ENCODE results near the gene CCDC88C. TPM values are rescaled to one million over a fixed set of nuclear protein-coding genes. Genes with fewer than 3 reads are reported as not detected.
"Not testable (repeated sequence)": the region's sequence is repeated elsewhere in the genome, so short reads cannot be mapped to it uniquely, and the experiment has no call there.

The CCDC88C gene
- total RNA-seq, 2 experiments from 2014 or later, result 83.6 to 87.8 TPM

DNA sequence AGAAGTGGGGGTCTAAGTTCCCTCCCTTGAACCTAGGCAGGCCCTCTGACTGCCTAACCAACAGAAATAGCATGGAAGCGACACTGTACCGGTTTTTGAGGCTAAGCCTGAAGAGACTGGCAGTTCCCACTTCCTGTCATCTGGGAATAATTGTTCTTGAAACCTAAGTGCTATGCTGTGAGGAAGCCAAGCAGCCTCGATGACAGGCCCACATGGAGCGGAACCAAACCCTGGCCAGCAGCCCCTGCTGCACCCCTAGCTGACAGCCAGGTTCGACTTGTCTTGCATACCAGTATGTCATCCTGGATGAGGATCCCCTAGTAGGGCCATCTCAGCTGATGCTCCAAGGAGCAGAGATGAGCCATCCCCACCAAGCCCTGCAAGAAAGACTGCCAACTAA is 166.7 kb downstream of the CCDC88C start:
- CTCF ChIA-PET, result interaction anchor here (1.2 to 4.9 kb wide), 2 partner anchors 28 to 74 kb away, joined by 3 to 32 read pairs; no protein-coding TSS in a partner anchor
- Mint-ChIP-seq H3K4me3 (no peak overlapping the region), H3K4me1 (ENCODE audit: low read depth) (peaks cover 82% of the 10 kb centered on the region), H3K27ac (peak overlapping the region; percentile 93), H3K27me3 (peaks cover 1% of the 10 kb centered on the region), H3K9me3 (peaks cover 6% of the 10 kb centered on the region), H3K36me3 (ENCODE audit: low read depth) (peaks cover 39% of the 10 kb centered on the region)
- no peak for DNase-seq
- TF ChIP-seq, protein P1, sequence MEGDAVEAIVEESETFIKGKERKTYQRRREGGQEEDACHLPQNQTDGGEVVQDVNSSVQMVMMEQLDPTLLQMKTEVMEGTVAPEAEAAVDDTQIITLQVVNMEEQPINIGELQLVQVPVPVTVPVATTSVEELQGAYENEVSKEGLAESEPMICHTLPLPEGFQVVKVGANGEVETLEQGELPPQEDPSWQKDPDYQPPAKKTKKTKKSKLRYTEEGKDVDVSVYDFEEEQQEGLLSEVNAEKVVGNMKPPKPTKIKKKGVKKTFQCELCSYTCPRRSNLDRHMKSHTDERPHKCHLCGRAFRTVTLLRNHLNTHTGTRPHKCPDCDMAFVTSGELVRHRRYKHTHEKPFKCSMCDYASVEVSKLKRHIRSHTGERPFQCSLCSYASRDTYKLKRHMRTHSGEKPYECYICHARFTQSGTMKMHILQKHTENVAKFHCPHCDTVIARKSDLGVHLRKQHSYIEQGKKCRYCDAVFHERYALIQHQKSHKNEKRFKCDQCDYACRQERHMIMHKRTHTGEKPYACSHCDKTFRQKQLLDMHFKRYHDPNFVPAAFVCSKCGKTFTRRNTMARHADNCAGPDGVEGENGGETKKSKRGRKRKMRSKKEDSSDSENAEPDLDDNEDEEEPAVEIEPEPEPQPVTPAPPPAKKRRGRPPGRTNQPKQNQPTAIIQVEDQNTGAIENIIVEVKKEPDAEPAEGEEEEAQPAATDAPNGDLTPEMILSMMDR (IDR thresholded peaks at IDR 0.05), result no peak
- intact Hi-C loops (cut with micrococcal nuclease), result no loop called here
- no peak for ATAC-seq
- POLR2A ChIA-PET, result interaction anchor here (1.1 to 10.7 kb wide), 6 partner anchors 6 to 23 kb away, joined by 3 to 103 read pairs (median 15); partner anchors contain the start of gene GPR68

DNA sequence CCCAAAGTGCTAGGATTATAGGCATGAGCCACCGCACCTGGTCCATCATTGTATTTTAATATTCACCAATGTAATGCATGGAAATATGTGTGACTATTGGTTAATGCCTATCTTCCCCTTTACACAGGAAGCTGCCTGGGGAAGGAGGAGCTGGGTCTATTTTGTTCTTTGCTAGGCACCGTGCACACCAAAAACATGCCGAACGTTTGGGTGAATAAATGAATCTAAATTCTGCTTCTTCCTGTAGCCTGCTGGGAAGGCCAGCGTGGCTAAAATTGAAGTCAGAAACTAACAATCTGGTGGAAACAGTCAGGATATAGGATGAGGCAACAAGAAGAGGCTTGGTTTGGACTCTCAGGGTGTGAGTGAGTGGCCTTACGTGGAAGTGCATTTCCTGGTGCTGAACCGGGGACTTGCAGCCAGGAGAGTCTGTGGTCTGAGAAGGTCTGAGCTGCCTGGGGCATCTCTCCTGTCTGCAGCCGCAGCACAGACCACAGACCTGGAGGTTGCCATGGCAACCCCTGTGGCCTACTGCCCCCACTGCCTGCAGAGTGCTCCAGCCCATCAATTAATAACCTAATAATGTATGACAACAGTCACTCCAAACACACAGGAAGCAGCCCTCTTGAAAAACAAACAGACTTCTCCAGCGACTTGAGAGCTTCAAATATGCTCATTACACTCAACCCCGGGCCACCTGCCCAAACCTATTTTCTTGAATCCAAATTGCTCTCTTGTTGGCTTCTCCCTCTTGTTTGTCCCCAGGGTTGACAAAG is 167.6 kb downstream of the CCDC88C start:
- peak overlapping the region; percentile 54 for H3K4me3 Mint-ChIP-seq
- H3K27me3 Mint-ChIP-seq, result peaks cover under 1% of the 10 kb centered on the region
- TF ChIP-seq, protein P1 (IDR thresholded peaks at IDR 0.05), result no peak
- peaks cover 46% of the 10 kb centered on the region for H3K36me3 Mint-ChIP-seq (ENCODE audit: low read depth)
- DNase-seq (peak; percentile 70), ATAC-seq (peak; percentile 11)
- H3K9me3 Mint-ChIP-seq, result peaks cover 6% of the 10 kb centered on the region
- ChIA-PET POLR2A (interaction anchor here (1.1 to 2.4 kb wide), 7 partner anchors 8 to 26 kb away, joined by 3 to 28 read pairs (median 4); no protein-coding TSS in a partner anchor), CTCF (interaction anchor here (1.3 to 4.9 kb wide), 4 partner anchors 23 to 76 kb away, joined by 3 to 32 read pairs (median 8); no protein-coding TSS in a partner anchor)
- peak overlapping the region; percentile 93 for H3K27ac Mint-ChIP-seq
- peaks cover 84% of the 10 kb centered on the region for H3K4me1 Mint-ChIP-seq (ENCODE audit: low read depth)
- intact Hi-C loops (cut with micrococcal nuclease), result no loop called here

DNA sequence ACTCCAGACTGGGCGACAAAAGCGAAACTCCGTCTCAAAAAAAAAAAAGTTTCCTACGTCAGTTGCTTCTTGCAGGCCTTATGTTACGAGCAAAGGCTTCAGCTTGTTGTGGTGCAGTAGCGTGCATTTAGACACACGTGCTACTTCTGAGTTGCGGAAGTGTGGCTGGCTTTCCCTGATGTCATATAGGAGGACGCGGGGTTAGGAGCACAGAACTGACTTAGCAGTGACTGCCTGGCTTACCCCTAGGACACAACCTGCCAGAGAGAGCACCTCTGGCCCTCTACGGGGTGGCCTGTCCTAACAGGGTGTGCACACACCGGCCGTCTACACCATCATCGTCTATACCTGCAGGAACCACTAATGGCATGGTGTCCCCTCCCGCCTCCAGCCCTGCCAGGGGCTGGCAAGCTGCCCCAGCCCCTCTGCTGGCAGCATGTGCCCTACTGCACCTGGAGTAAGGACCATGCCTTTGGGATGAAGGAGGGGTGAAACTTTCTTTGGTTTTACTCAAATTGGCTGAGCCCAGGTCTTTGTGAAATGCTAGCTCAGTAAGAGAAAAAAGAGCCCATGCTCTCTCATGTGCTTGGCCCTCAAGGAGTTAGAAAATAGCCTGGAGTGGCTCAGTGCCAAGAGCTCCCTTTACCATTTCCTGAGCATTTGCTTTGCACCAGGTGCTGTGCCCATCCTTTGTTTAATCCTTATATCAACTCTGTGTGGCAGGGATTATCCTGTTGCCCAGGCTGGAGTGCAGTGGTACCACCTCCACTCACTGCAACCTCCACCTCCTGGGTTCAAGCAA is 171.4 kb downstream of the CCDC88C start:
- TF ChIP-seq, protein P1 (IDR thresholded peaks at IDR 0.05), result no peak
- H3K27me3 Mint-ChIP-seq, result no peaks in the 10 kb centered on the region
- H3K27ac Mint-ChIP-seq, result peak overlapping the region; percentile 97
- peak overlapping the region; percentile 80 for H3K4me3 Mint-ChIP-seq
- intact Hi-C loops (cut with micrococcal nuclease), result loop anchor here (1.0 kb wide), 1 partner anchor 18 kb away; no protein-coding TSS in a partner anchor
- DNase-seq (peak; percentile 89), ATAC-seq (peak; percentile 45)
- peaks cover 6% of the 10 kb centered on the region for H3K9me3 Mint-ChIP-seq
- peaks cover 91% of the 10 kb centered on the region for H3K4me1 Mint-ChIP-seq (ENCODE audit: low read depth)
- ChIA-PET CTCF (interaction anchor here (6.5 to 10.4 kb wide), 2 partner anchors 18 to 70 kb away, joined by 58 to 102 read pairs; no protein-coding TSS in a partner anchor), POLR2A (interaction anchor here (0.6 to 8.1 kb wide), 7 partner anchors 10 to 265 kb away, joined by 4 to 274 read pairs (median 30); partner anchors contain the start of gene DGLUCY)
- H3K36me3 Mint-ChIP-seq (ENCODE audit: low read depth), result peaks cover 74% of the 10 kb centered on the region

DNA sequence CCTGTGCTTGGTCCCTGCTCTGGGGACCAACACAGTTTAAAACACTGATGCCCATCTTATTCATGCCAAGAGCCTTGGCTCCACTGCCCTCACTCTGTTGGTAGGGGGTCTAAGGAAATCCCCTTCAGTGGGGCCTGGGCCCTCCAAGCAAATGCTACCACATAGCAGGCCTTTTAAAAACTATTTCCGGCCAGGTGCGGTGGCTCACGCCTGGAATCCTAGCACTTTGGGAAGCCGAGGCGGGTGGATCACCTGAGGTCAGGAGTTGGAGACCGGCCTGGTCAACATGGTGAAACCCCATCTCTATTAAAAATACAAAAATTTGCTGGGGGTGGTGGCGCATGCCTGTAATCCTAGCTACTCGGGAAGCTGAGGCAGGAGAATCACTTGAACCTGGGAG is 172.0 kb downstream of the CCDC88C start:
- H3K36me3 Mint-ChIP-seq (ENCODE audit: low read depth), result peaks cover 80% of the 10 kb centered on the region
- H3K27me3 Mint-ChIP-seq, ATAC-seq, DNase-seq, H3K9me3 Mint-ChIP-seq: not testable (repeated sequence)
- H3K4me1 Mint-ChIP-seq (ENCODE audit: low read depth), result peaks cover 89% of the 10 kb centered on the region
- H3K27ac Mint-ChIP-seq, result peak overlapping the region; percentile 97
- H3K4me3 Mint-ChIP-seq, result peak overlapping the region; percentile 80
- ChIA-PET CTCF (interaction anchor here (6.5 to 10.4 kb wide), 2 partner anchors 18 to 69 kb away, joined by 58 to 102 read pairs; no protein-coding TSS in a partner anchor), POLR2A (interaction anchor here (0.6 to 8.1 kb wide), 15 partner anchors 11 to 131 kb away, joined by 3 to 274 read pairs (median 7); partner anchors contain the start of gene DGLUCY)
- intact Hi-C loops (cut with micrococcal nuclease), result loop anchor here (1.0 kb wide), 1 partner anchor 17 kb away; no protein-coding TSS in a partner anchor

DNA sequence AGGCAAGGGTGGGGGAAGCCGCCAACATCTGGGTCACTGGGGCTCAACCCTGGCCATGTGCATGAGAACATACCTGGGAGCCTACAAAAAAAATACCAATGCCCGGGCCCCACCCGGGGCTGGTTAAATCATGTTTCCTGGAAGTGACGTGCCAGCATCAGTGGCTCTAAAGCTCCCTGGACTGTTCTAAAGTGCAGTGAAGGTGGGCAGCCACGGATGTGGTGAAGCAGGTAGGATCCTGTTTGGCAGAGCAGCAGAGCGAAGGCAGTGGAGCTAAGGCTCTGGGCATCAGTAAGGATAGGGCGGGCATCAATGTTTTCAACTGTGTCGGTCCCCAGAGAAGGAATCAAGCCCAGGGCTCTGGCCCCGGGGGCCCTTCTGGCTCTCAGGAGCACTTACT is 172.6 kb downstream of the CCDC88C start:
- H3K27ac Mint-ChIP-seq, result peak overlapping the region; percentile 97
- no peaks in the 10 kb centered on the region for H3K27me3 Mint-ChIP-seq
- H3K4me1 Mint-ChIP-seq (ENCODE audit: low read depth), result peaks cover 87% of the 10 kb centered on the region
- intact Hi-C loops (cut with micrococcal nuclease), result no loop called here
- ATAC-seq (peak; percentile 37), DNase-seq (peak; percentile 94)
- ChIA-PET POLR2A (interaction anchor here (0.6 to 8.1 kb wide), 20 partner anchors 11 to 876 kb away, joined by 3 to 274 read pairs (median 6); partner anchors contain the start of genes CPSF2, DGLUCY and NDUFB1), CTCF (interaction anchor here (1.2 to 10.4 kb wide), 5 partner anchors 13 to 72 kb away, joined by 3 to 102 read pairs (median 5); no protein-coding TSS in a partner anchor)
- H3K36me3 Mint-ChIP-seq (ENCODE audit: low read depth), result peaks cover 77% of the 10 kb centered on the region
- H3K9me3 Mint-ChIP-seq, result peaks cover 6% of the 10 kb centered on the region
- H3K4me3 Mint-ChIP-seq, result peak overlapping the region; percentile 80
- TF ChIP-seq, protein P1 (IDR thresholded peaks at IDR 0.05), result no peak

All from activated CD8-positive, alpha-beta T cell treated with anti-CD3 and anti-CD28 coated beads for 36 hours (primary cell).